H9 (cell line): ENCODE data around the gene ARPP19. TPM values are rescaled to one million over a fixed set of nuclear protein-coding genes. Genes with fewer than 3 reads are reported as not detected.
A peak's percentile ranks its signal among the peaks of the same experiment; 100 is the strongest.

ENCODE experiments used
- DNase-seq: peaks from one replicate; pipeline ENCODE4 v3.0.0-alpha.2; 2017
- H2AFZ ChIP-seq: one replicate; pipeline ENCODE4 v1.6.1; 2013; ENCODE audit warnings: mild to moderate bottlenecking, low read length, control low read depth, moderate library complexity
- H2AK5ac ChIP-seq: 2 replicates; pipeline ENCODE4 v1.6.1; 2013; ENCODE audit warnings: low read length, control low read depth, mixed read lengths; ENCODE audit not compliant: insufficient read length
- H2BK120ac ChIP-seq: one replicate; pipeline ENCODE4 v1.6.1; 2013; ENCODE audit warnings: low read depth, mild to moderate bottlenecking, low read length, control low read depth, inconsistent platforms; ENCODE audit not compliant: poor library complexity, severe bottlenecking
- H2BK12ac ChIP-seq: 2 replicates; pipeline ENCODE4 v1.6.1; 2013; ENCODE audit warnings: low read length, control low read depth, mixed read lengths, low read depth; ENCODE audit not compliant: insufficient read length
- H2BK15ac ChIP-seq: 2 replicates; pipeline ENCODE4 v1.6.1; 2013; ENCODE audit warnings: low read depth, low read length, control low read depth
- H2BK20ac ChIP-seq: one replicate; pipeline ENCODE4 v1.6.1; 2013; ENCODE audit warnings: low read depth, mild to moderate bottlenecking, low read length, control low read depth, inconsistent platforms; ENCODE audit not compliant: poor library complexity, severe bottlenecking
- H2BK5ac ChIP-seq: 2 replicates; pipeline ENCODE4 v1.6.1; 2013; ENCODE audit warnings: low read length, control low read depth, mixed read lengths; ENCODE audit not compliant: insufficient read length
- H3K14ac ChIP-seq: 2 replicates; pipeline ENCODE4 v1.6.1; 2013; ENCODE audit warnings: low read length, control low read depth; ENCODE audit not compliant: insufficient read depth
- H3K18ac ChIP-seq: 2 replicates; pipeline ENCODE4 v1.6.1; 2013; ENCODE audit warnings: low read depth, mild to moderate bottlenecking, mixed read lengths, low read length, control low read depth; ENCODE audit not compliant: insufficient read length
- H3K23ac ChIP-seq: 2 replicates; pipeline ENCODE4 v1.6.1; 2013; ENCODE audit warnings: low read length, control low read depth, mixed read lengths, low read depth; ENCODE audit not compliant: insufficient read length
- H3K23me2 ChIP-seq: 2 replicates; pipeline ENCODE4 v1.6.1; 2013; ENCODE audit warnings: low read depth, mild to moderate bottlenecking, mixed read lengths, low read length, control low read depth; ENCODE audit not compliant: insufficient read length, poor library complexity, severe bottlenecking
- H3K27ac ChIP-seq: 2 replicates; pipeline ENCODE4 v1.5.1; 2013; ENCODE audit warnings: low read length, control low read depth, mixed read lengths, low read depth; ENCODE audit not compliant: insufficient read length
- H3K27me3 ChIP-seq: 2 replicates; pipeline ENCODE4 v1.6.1; 2013; ENCODE audit warnings: low read length, control low read depth, inconsistent platforms; ENCODE audit not compliant: insufficient read depth
- H3K4ac ChIP-seq: 2 replicates; pipeline ENCODE4 v1.6.1; 2013; ENCODE audit warnings: low read depth, mild to moderate bottlenecking, control low read depth, inconsistent platforms, low read length, moderate library complexity
- H3K4me1 ChIP-seq: 2 replicates; pipeline ENCODE4 v1.6.1; 2013; ENCODE audit warnings: low read length, control low read depth, inconsistent platforms; ENCODE audit not compliant: insufficient read depth
- H3K4me2 ChIP-seq: 2 replicates; pipeline ENCODE4 v1.6.1; 2013; ENCODE audit warnings: low read length, control low read depth, mixed read lengths; ENCODE audit not compliant: insufficient read length, insufficient read depth
- H3K56ac ChIP-seq: 2 replicates; pipeline ENCODE4 v1.6.1; 2013; ENCODE audit warnings: low read depth, mild to moderate bottlenecking, mixed read lengths, low read length, control low read depth; ENCODE audit not compliant: insufficient read length
- H3K79me1 ChIP-seq: 2 replicates; pipeline ENCODE4 v1.6.1; 2013; ENCODE audit warnings: low read depth, mild to moderate bottlenecking, moderate library complexity, low read length, control low read depth, inconsistent platforms; ENCODE audit not compliant: insufficient read depth, poor library complexity, severe bottlenecking
- H3K79me2 ChIP-seq: 2 replicates; pipeline ENCODE4 v1.6.1; 2013; ENCODE audit warnings: low read length, control low read depth, inconsistent platforms; ENCODE audit not compliant: insufficient read depth
- H3K9ac ChIP-seq: 2 replicates; pipeline ENCODE4 v1.6.1; 2013; ENCODE audit warnings: low read length, control low read depth, mixed read lengths; ENCODE audit not compliant: insufficient read length; ENCODE audit errors: extremely low read depth
- H3K9me3 ChIP-seq: one replicate; pipeline ENCODE4 v1.6.1; 2013; ENCODE audit warnings: low read depth, low read length, inconsistent platforms; ENCODE audit not compliant: control insufficient read depth
- H3T11ph ChIP-seq: one replicate; pipeline ENCODE4 v1.6.1; 2013; ENCODE audit warnings: mild to moderate bottlenecking, low read length, control low read depth, inconsistent platforms
- H4K20me1 ChIP-seq: one replicate; pipeline ENCODE4 v1.6.1; 2013; ENCODE audit not compliant: control insufficient read depth, insufficient read length, insufficient read depth
- H4K5ac ChIP-seq: 2 replicates; pipeline ENCODE4 v1.6.1; 2013; ENCODE audit warnings: low read depth, mild to moderate bottlenecking, mixed read lengths, low read length, control low read depth; ENCODE audit not compliant: insufficient read length
- H4K8ac ChIP-seq: replicated peaks from 2 replicates; pipeline ENCODE4 v1.6.1; 2013; ENCODE audit warnings: low read length, control low read depth, mixed read lengths, low read depth; ENCODE audit not compliant: insufficient read length
- H4K91ac ChIP-seq: 2 replicates; pipeline ENCODE4 v1.6.1; 2013; ENCODE audit warnings: low read depth, mild to moderate bottlenecking, moderate library complexity, mixed read lengths, low read length, control low read depth; ENCODE audit not compliant: insufficient read length
- H3K27ac Mint-ChIP-seq, 3 experiments: 2 replicates in 2 of 3; 3 replicates in 1 of 3; pipeline ENCODE4 v1.8.0; 2020 to 2021; ENCODE audit warnings: mixed read lengths in 3 of 3, mild to moderate bottlenecking in 1 of 3, moderate library complexity in 1 of 3
- H3K27me3 Mint-ChIP-seq: 2 replicates; pipeline ENCODE4 v1.8.0; 2021; ENCODE audit warnings: low read depth, mild to moderate bottlenecking, moderate library complexity, mixed read lengths
- H3K36me3 Mint-ChIP-seq, 3 experiments: 2 replicates in 2 of 3; 3 replicates in 1 of 3; pipeline ENCODE4 v1.8.0; 2020 to 2021; ENCODE audit warnings: low read depth in 3 of 3, mixed read lengths in 3 of 3; ENCODE audit not compliant: insufficient read depth in 1 of 3
- H3K4me1 Mint-ChIP-seq, 2 experiments: 2 replicates each; pipeline ENCODE4 v1.8.0; 2020; ENCODE audit warnings: mixed read lengths in 2 of 2
- H3K4me3 Mint-ChIP-seq, 2 experiments: 2 replicates in 1 of 2; 3 replicates in 1 of 2; pipeline ENCODE4 v1.8.0; 2020 to 2021; ENCODE audit warnings: mild to moderate bottlenecking in 2 of 2, mixed read lengths in 2 of 2, moderate library complexity in 1 of 2
- H3K9me3 Mint-ChIP-seq, 2 experiments: 2 replicates in 1 of 2; 3 replicates in 1 of 2; pipeline ENCODE4 v1.8.0; 2020; ENCODE audit warnings: mild to moderate bottlenecking in 2 of 2, mixed read lengths in 2 of 2, moderate library complexity in 1 of 2
- CTCF ChIP-seq: fragments of 200-600 bp; sonication (generic); conservative IDR thresholded peaks from 3 replicates; pipeline ENCODE4 v1.8.0; 2021; ENCODE audit warnings: antibody characterized with exemption, mild to moderate bottlenecking
- WGBS: extraction: QIAGEN DNeasy Blood & Tissue Kit; methylation state at CpG from one replicate; pipeline ENCODE4 v1.1.7; 2013; ENCODE audit warnings: missing lambda C conversion rate, low lambda C conversion rate, mixed read lengths; ENCODE audit not compliant: insufficient read length; ENCODE audit errors: extremely low coverage; 5-methylcytosine and 5-hydroxymethylcytosine counted together
- total RNA-seq: library from RNA; stranded (reverse); gene quantifications from 2 replicates; pipeline ENCODE4 v1.2.1, GENCODE V29; 2021

The ARPP19 gene
- total RNA-seq, 1 experiment from 2014 or later: 247 TPM

GRCh38 chr15:52552303-52552702 lies 16.5 kb downstream of the ARPP19 start:
- Histone ChIP-seq H3K56ac (no peak overlapping the region), H3K14ac (no peak overlapping the region), H3K79me1 (no peaks in the 10 kb centered on the region), H4K20me1 (no peaks in the 10 kb centered on the region), H4K91ac (no peak overlapping the region), H3K18ac (no peak overlapping the region), H3K4me1 (no peaks in the 10 kb centered on the region), H3K79me2 (peaks cover 3% of the 10 kb centered on the region; the same call in 1 of the 2 replicates), H3T11ph (no peak overlapping the region), H3K4ac (no peak overlapping the region), H2BK5ac (no peak overlapping the region), H2AFZ (no peak overlapping the region), H2BK20ac (no peak overlapping the region), H3K27ac (no peak overlapping the region), H3K9ac (no peak overlapping the region), H2BK15ac (no peak overlapping the region), H3K4me2 (no peak overlapping the region), H3K27me3 (no peaks in the 10 kb centered on the region), H4K8ac (no peak overlapping the region), H3K23me2 (no peaks in the 10 kb centered on the region), H3K9me3 (no peaks in the 10 kb centered on the region), H2BK120ac (no peak overlapping the region), H3K23ac (no peak overlapping the region), H4K5ac (no peak overlapping the region), H2BK12ac (no peak overlapping the region), H2AK5ac (no peak overlapping the region)
- no peak overlapping the region for H3K4me3 Mint-ChIP-seq
- no peaks in the 10 kb centered on the region for H3K9me3 Mint-ChIP-seq
- H3K27ac Mint-ChIP-seq: peak overlapping the region in 1 of 3 experiments; percentile 55; a peak in 1 of 7 replicates
- H3K4me1 Mint-ChIP-seq: no peaks in the 10 kb centered on the region
- peaks cover 24 to 74% (median 69%) of the 10 kb centered on the region in 3 experiments for H3K36me3 Mint-ChIP-seq
- no CpG with 5 or more reads among the region's 2 CpGs for WGBS
- no peak for TF ChIP-seq CTCF
- H3K27me3 Mint-ChIP-seq: no peaks in the 10 kb centered on the region
- DNase-seq: no peak
